22Rv1 (cell line): ENCODE measurements around the gene CMYA5.

Experiments used
- H3K27ac ChIP-seq: fragments of 450-650 bp; 2 replicates; pipeline ENCODE4 v1.5.1; 2017
- CTCF ChIP-seq: fragments of 450-650 bp; IDR thresholded peaks from 2 replicates; pipeline ENCODE4 v1.5.1; 2017; ENCODE audit warnings: mild to moderate bottlenecking
- ZFX ChIP-seq: fragments of 450-650 bp; IDR thresholded peaks from 2 replicates; pipeline ENCODE4 v1.6.1; 2017; ENCODE audit warnings: antibody characterized with exemption, borderline replicate concordance

Gene CMYA5

GRCh38 chr5:79694183-79694582 is 4.5 kb downstream of the CMYA5 start:
- TF ChIP-seq CTCF (no peak), ZFX (no peak)

GRCh38 chr5:79694652-79695051 is 5.0 kb downstream of the CMYA5 start:
- TF ChIP-seq CTCF (no peak), ZFX (no peak)
- no peak overlapping the region for H3K27ac ChIP-seq

More at GRCh38 chr5:79694183-79694582, 4.5 kb downstream of the CMYA5 start:
- no peak overlapping the region for H3K27ac ChIP-seq

- no peak overlapping the region for H3K27ac ChIP-seq
- TF ChIP-seq CTCF (no peak), ZFX (no peak)
These were observed 5.9 kb downstream of the CMYA5 start for GRCh38 chr5:79695526-79695925.

GRCh38 chr5:79697222-79698170 is 7.9 kb downstream of the CMYA5 start:
- no peak overlapping the region for H3K27ac ChIP-seq
- TF ChIP-seq ZFX (no peak), CTCF (no peak)

GRCh38 chr5:79699763-79700400 is 10.2 kb downstream of the CMYA5 start:
- no peak overlapping the region for H3K27ac ChIP-seq

GRCh38 chr5:79702606-79703380 is 13.2 kb downstream of the CMYA5 start:
- TF ChIP-seq CTCF (peak; percentile 75), ZFX (no peak)

More at GRCh38 chr5:79699763-79700400, 10.2 kb downstream of the CMYA5 start:
- TF ChIP-seq ZFX = no peak
- no peak for TF ChIP-seq CTCF

GRCh38 chr5:79703381-79703645 is 13.7 kb downstream of the CMYA5 start:
- H3K27ac ChIP-seq = no peak overlapping the region
- TF ChIP-seq ZFX (no peak), CTCF (no peak)

More at GRCh38 chr5:79702606-79703380, 13.2 kb downstream of the CMYA5 start:
- H3K27ac ChIP-seq = no peak overlapping the region
